ENCODE data around the gene PNMT. TPM values are rescaled to one million over a fixed set of nuclear protein-coding genes. Genes with fewer than 3 reads are reported as not detected.

The PNMT gene
- total and polyA plus RNA-seq, 4 donors: 0.75 to 30.2 (median 1.1) TPM

DNA sequence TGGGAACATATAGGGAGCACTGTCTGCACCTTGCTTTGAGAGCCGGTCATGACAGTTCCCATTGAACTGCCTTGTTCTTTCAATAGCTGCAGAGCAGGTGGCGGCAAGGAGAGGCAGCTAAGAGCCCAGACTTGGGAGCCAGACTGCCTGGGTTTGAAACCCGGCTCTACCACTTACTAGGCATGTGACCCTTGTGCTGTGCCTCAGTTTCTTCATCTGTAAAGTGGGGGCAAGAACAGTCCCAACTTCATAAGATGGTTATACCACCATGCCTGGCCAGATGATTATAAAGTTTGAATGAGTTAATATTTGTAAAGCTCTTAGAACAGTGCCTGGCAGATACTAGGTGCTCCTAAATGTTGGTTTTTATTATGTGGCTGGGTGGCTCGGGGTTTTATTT lies 46.0 kb downstream of the PNMT start:
- ATAC-seq (ENCODE audit: low FRiP score): no peak
- 90 to 96% methylated on average over 4 of the region's 4 CpGs for WGBS, 2 donors

DNA sequence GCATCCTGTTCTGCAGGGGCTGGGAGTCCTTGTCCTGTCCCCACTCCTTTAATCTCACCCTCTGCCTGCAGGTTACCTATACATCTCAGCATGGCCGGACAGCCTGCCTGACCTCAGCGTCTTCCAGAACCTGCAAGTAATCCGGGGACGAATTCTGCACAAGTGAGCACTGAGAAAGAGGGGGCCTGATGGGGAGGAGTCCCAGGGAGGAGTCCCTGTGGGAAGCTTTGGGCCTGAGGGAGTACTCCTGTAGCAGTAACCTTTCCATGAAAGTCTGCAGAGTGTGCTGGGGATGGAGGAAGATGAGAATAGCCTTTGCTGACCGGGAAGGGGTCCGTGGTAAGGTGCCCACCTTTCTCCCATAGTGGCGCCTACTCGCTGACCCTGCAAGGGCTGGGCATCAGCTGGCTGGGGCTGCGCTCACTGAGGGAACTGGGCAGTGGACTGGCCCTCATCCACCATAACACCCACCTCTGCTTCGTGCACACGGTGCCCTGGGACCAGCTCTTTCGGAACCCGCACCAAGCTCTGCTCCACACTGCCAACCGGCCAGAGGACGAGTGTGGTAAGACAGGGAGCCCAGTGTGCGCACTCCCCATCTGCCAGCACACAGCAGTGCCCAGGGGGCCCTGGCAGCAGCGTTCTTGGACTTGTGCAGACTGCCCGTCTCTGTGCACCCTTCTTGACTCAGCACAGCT lies 47.3 kb downstream of the PNMT start:
- 86 to 88% methylated on average over 18 of the region's 18 CpGs for WGBS, 2 donors
- intact Hi-C loops (cut with DNase I): no loop called here
- no peak for ATAC-seq (ENCODE audit: low FRiP score)

More for the DNA sequence above, 46.0 kb downstream of the PNMT start:
- Histone ChIP-seq H3K4me3 (ENCODE audit: low read length in 2 of 2) (no peak overlapping the region), H3K36me3 (ENCODE audit: control insufficient read depth in 1 of 2, insufficient read depth in 2 of 2, low read length in 1 of 2) (peaks cover 6 to 9% of the 10 kb centered on the region in 2 donors), H3K27ac (ENCODE audit: low read depth in 1 of 2, low read length in 2 of 2) (no peak overlapping the region), H3K4me1 (ENCODE audit: control insufficient read depth in 1 of 2, insufficient read depth in 2 of 2, low read length in 2 of 2) (no peaks in the 10 kb centered on the region), H3K9me3 (ENCODE audit: control insufficient read depth, low read length) (no peaks in the 10 kb centered on the region), H3K27me3 (ENCODE audit: control insufficient read depth in 1 of 2, insufficient read depth in 2 of 2, low read length in 1 of 2) (no peaks in the 10 kb centered on the region)
- DNase-seq: peak in 1 of 2 donors; percentile 24
- intact Hi-C loops (cut with DNase I): no loop called here

GRCh38 chr17:39716073-39716818 lies 48.0 kb downstream of the PNMT start:
- Histone ChIP-seq H3K9me3 (ENCODE audit: control insufficient read depth, low read length) (no peaks in the 10 kb centered on the region), H3K27ac (ENCODE audit: low read depth in 1 of 2, low read length in 2 of 2) (no peak overlapping the region), H3K4me3 (ENCODE audit: low read length in 2 of 2) (no peak overlapping the region), H3K36me3 (ENCODE audit: control insufficient read depth in 1 of 2, insufficient read depth in 2 of 2, low read length in 1 of 2) (peaks cover 6 to 9% of the 10 kb centered on the region in 2 donors), H3K27me3 (ENCODE audit: control insufficient read depth in 1 of 2, insufficient read depth in 2 of 2, low read length in 1 of 2) (no peaks in the 10 kb centered on the region), H3K4me1 (ENCODE audit: control insufficient read depth in 1 of 2, insufficient read depth in 2 of 2, low read length in 2 of 2) (no peaks in the 10 kb centered on the region)
- intact Hi-C loops (cut with DNase I): no loop called here
- peak in 1 of 2 donors; percentile 38 for DNase-seq
- WGBS, 2 donors: 63 to 65% methylated on average over 15 of the region's 15 CpGs
- no peak for ATAC-seq (ENCODE audit: low FRiP score)

More for the DNA sequence above, 47.3 kb downstream of the PNMT start:
- H3K9me3 ChIP-seq (ENCODE audit: control insufficient read depth, low read length): no peaks in the 10 kb centered on the region
- H3K36me3 ChIP-seq (ENCODE audit: control insufficient read depth in 1 of 2, insufficient read depth in 2 of 2, low read length in 1 of 2): peaks cover 6 to 9% of the 10 kb centered on the region in 2 donors
- no peaks in the 10 kb centered on the region for H3K27me3 ChIP-seq (ENCODE audit: control insufficient read depth in 1 of 2, insufficient read depth in 2 of 2, low read length in 1 of 2)
- no peak overlapping the region for H3K4me3 ChIP-seq (ENCODE audit: low read length in 2 of 2)
- no peak overlapping the region for H3K27ac ChIP-seq (ENCODE audit: low read depth in 1 of 2, low read length in 2 of 2)
- DNase-seq: peak in 1 of 2 donors; percentile 40
- no peaks in the 10 kb centered on the region for H3K4me1 ChIP-seq (ENCODE audit: control insufficient read depth in 1 of 2, insufficient read depth in 2 of 2, low read length in 2 of 2)

- Histone ChIP-seq H3K27ac (ENCODE audit: low read depth in 1 of 2, low read length in 2 of 2) (no peak overlapping the region), H3K36me3 (ENCODE audit: control insufficient read depth in 1 of 2, insufficient read depth in 2 of 2, low read length in 1 of 2) (peaks cover 6% of the 10 kb centered on the region in 2 donors), H3K4me3 (ENCODE audit: low read length in 2 of 2) (no peak overlapping the region), H3K27me3 (ENCODE audit: control insufficient read depth in 1 of 2, insufficient read depth in 2 of 2, low read length in 1 of 2) (no peaks in the 10 kb centered on the region), H3K9me3 (ENCODE audit: control insufficient read depth, low read length) (no peaks in the 10 kb centered on the region), H3K4me1 (ENCODE audit: control insufficient read depth in 1 of 2, insufficient read depth in 2 of 2, low read length in 2 of 2) (no peaks in the 10 kb centered on the region)
- 67 to 69% methylated on average over 11 of the region's 11 CpGs for WGBS, 2 donors
- no peak for ATAC-seq (ENCODE audit: low FRiP score)
- peak in 1 of 2 donors; percentile 38 for DNase-seq
- intact Hi-C loops (cut with DNase I): no loop called here
Observed at GRCh38 chr17:39716879-39717536, 48.8 kb downstream of the PNMT start.

DNA sequence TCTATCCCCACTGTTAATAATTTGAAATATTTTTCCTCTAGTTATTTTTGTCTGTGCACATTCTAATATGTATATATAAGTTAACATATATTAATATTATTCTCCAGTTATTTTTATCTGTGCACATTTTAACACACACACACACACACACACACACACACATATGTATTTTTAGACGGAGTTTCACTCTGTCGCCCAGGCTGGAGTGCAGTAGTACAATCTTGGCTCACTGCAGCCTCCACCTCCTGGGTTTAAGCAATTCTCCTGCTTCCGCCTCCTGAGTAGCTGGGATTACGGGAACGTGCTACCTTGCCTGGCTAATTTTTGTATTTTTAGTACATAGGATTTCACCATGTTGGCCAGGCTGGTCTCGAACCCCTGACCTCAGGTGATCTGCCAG lies 49.4 kb downstream of the PNMT start:
- no peak for ATAC-seq (ENCODE audit: low FRiP score)
- H3K4me3 ChIP-seq (ENCODE audit: low read length in 2 of 2): no peak overlapping the region
- 46 to 51% methylated on average over 6 of the region's 6 CpGs for WGBS, 2 donors
- no peaks in the 10 kb centered on the region for H3K4me1 ChIP-seq (ENCODE audit: control insufficient read depth in 1 of 2, insufficient read depth in 2 of 2, low read length in 2 of 2)
- intact Hi-C loops (cut with DNase I): no loop called here
- H3K36me3 ChIP-seq (ENCODE audit: control insufficient read depth in 1 of 2, insufficient read depth in 2 of 2, low read length in 1 of 2): peaks cover 3 to 6% of the 10 kb centered on the region in 2 donors
- H3K27me3 ChIP-seq (ENCODE audit: control insufficient read depth in 1 of 2, insufficient read depth in 2 of 2, low read length in 1 of 2): no peaks in the 10 kb centered on the region
- H3K9me3 ChIP-seq (ENCODE audit: control insufficient read depth, low read length): no peaks in the 10 kb centered on the region
- H3K27ac ChIP-seq (ENCODE audit: low read depth in 1 of 2, low read length in 2 of 2): no peak overlapping the region
- no peak for DNase-seq

GRCh38 chr17:39719563-39720355 lies 51.5 kb downstream of the PNMT start:
- 87 to 88% methylated on average over 7 of the region's 7 CpGs for WGBS, 2 donors
- H3K9me3 ChIP-seq (ENCODE audit: control insufficient read depth, low read length): no peaks in the 10 kb centered on the region

More at GRCh38 chr17:39719563-39720355, 51.5 kb downstream of the PNMT start:
- Histone ChIP-seq H3K36me3 (ENCODE audit: control insufficient read depth in 1 of 2, insufficient read depth in 2 of 2, low read length in 1 of 2) (peaks cover 3 to 8% of the 10 kb centered on the region in 2 donors), H3K4me1 (ENCODE audit: control insufficient read depth in 1 of 2, insufficient read depth in 2 of 2, low read length in 2 of 2) (no peaks in the 10 kb centered on the region), H3K4me3 (ENCODE audit: low read length in 2 of 2) (no peak overlapping the region), H3K27me3 (ENCODE audit: control insufficient read depth in 1 of 2, insufficient read depth in 2 of 2, low read length in 1 of 2) (no peaks in the 10 kb centered on the region), H3K27ac (ENCODE audit: low read depth in 1 of 2, low read length in 2 of 2) (no peak overlapping the region)
- ATAC-seq (ENCODE audit: low FRiP score): no peak
- peak in 1 of 2 donors; percentile 30 for DNase-seq
- intact Hi-C loops (cut with DNase I): loop anchor here in 1 of 2 donors (10.0 kb wide), 1 partner anchor 65 kb away; no protein-coding TSS in a partner anchor

All from aorta (tissue), 5 donors.